Lower leg skin (tissue), 4 donors: Measurements from ENCODE around the gene STXBP1. TPM values are rescaled to one million over a fixed set of nuclear protein-coding genes. Genes with fewer than 3 reads are reported as not detected.

ENCODE experiments used
- DNase-seq, 2 donors: peaks; one replicate each; pipeline ENCODE4 v3.0.0-alpha.2; 2019; ENCODE audit warnings: low spot score in 2 of 2
- H3K4me3 ChIP-seq: fragments of 200-600 bp; sonication (generic); 2 replicates; pipeline ENCODE4 v1.5.1; 2017; ENCODE audit warnings: mild to moderate bottlenecking, low read depth; ENCODE audit not compliant: poor library complexity, severe bottlenecking
- POLR2A ChIP-seq, 2 donors: fragments of 450-650 bp; IDR thresholded peaks; one replicate each; pipeline ENCODE4 v1.6.1; 2016 to 2017; ENCODE audit warnings: antibody characterized with exemption in 2 of 2, mild to moderate bottlenecking in 1 of 2, moderate library complexity in 1 of 2
- WGBS, 2 donors: methylation state at CpG; one replicate each; pipeline ENCODE4 v1.1.5; 2018; 5-methylcytosine and 5-hydroxymethylcytosine counted together
- intact Hi-C: fragments of 100-400 bp; cut with DNase I; formaldehyde crosslinking; loops from one replicate; pipeline ENCODE4 v1.15.0; 2023; ENCODE audit warnings: low total_unique reads
- total RNA-seq, 4 donors: library from RNA; depleted of rRNA; stranded (reverse); fragments of >200 nt; gene quantifications; one replicate each; pipeline ENCODE4 v1.1.0, GENCODE V29; 2016
- TF ChIP-seq, protein P1 (sequence below), 3 donors: fragments of 450-650 bp; IDR thresholded peaks; one replicate each; pipeline ENCODE4 v1.5.1; 2016; ENCODE audit warnings: antibody characterized with exemption in 3 of 3, mild to moderate bottlenecking in 3 of 3, moderate library complexity in 2 of 3

Gene STXBP1
- total RNA-seq, 4 donors from 2014 or later = 17.4 to 66.8 (median 30.5) TPM

DNA sequence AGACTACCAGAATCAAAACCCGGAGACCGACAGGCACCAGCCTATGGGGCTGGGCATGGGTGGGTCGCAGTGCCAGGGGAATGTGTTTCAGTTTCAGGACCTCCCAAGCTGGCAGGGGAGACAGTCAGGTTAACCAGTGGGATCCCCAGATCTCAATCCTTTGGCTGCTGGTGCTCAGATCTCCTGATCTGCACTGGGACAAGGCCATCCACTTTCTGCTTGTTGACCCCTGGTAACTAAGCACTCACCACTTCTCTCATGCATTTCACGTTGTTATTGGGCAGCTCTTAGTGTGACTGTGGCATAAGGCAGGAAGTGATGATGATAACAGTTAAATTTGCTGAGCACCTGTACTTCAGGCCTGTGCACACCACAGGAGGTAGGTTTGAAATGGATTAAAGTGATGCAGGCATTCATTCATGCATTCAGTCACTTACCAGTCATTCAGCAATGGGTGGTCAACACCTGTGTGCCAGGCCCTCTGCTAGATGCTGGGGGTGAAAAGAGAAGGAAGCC lies 42.1 kb upstream of the STXBP1 start:
- no peak overlapping the region for H3K4me3 ChIP-seq
- intact Hi-C loops = no loop called here
- no peak for TF ChIP-seq POLR2A (IDR thresholded peaks at IDR 0.05)
- TF ChIP-seq, protein P1, sequence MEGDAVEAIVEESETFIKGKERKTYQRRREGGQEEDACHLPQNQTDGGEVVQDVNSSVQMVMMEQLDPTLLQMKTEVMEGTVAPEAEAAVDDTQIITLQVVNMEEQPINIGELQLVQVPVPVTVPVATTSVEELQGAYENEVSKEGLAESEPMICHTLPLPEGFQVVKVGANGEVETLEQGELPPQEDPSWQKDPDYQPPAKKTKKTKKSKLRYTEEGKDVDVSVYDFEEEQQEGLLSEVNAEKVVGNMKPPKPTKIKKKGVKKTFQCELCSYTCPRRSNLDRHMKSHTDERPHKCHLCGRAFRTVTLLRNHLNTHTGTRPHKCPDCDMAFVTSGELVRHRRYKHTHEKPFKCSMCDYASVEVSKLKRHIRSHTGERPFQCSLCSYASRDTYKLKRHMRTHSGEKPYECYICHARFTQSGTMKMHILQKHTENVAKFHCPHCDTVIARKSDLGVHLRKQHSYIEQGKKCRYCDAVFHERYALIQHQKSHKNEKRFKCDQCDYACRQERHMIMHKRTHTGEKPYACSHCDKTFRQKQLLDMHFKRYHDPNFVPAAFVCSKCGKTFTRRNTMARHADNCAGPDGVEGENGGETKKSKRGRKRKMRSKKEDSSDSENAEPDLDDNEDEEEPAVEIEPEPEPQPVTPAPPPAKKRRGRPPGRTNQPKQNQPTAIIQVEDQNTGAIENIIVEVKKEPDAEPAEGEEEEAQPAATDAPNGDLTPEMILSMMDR (IDR thresholded peaks at IDR 0.05) = no peak
- 13 to 14% methylated on average over 4 of the region's 4 CpGs for WGBS, 2 donors
- no peak for DNase-seq

DNA sequence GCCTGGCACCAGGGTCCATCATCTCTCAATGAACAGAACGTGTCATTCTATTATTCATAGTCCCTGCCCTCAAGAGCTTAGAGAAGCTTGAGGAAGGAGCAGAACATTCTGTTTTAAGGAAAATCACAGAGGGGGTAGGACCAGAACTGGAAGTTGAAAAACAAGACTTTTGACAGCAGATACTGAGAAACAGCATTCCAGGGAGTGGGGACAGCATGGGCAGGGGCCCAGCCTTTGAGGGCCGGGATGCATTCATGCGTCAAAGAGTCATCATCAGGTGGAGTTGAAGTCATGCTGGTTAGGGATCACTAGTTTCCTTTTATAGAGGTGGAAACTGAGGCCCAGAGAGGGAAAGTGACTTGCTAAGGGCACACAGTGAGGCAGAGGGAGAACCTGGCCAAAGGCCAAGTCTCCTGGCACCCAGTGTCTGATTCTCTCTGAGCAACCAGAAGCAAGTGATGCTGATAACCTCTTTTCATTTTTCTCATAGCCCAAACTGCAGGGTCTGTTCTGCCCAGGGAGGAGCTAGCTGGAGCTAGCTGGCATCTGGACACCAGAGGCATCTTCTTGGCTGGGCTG lies 41.5 kb upstream of the STXBP1 start:
- 67 to 73% methylated on average over 3 of the region's 3 CpGs for WGBS, 2 donors
- H3K4me3 ChIP-seq = no peak overlapping the region
- intact Hi-C loops = no loop called here
- no peak for TF ChIP-seq POLR2A (IDR thresholded peaks at IDR 0.05)
- TF ChIP-seq, protein P1 (IDR thresholded peaks at IDR 0.05) = no peak
- no peak for DNase-seq

DNA sequence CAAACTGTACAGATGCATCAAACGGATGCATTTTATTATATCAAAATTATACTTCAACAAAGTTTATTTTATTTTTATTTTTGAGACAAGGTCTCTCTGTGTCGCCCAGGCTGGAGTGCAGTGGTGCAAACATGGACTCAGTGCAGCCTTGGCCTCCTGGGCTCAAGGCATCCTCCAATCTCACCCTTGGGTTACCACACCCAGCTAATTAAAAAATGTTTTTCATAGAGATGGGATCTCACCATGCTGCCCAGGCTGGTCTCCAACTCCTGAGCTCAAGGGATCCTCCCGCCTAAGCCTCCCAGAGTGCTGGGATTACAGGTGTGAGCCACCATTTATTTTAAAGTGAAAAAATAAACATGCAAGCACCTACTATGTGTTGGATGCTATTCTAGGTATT lies 40.1 kb upstream of the STXBP1 start:
- no peak for DNase-seq
- TF ChIP-seq POLR2A (IDR thresholded peaks at IDR 0.05) = no peak
- TF ChIP-seq, protein P1 (IDR thresholded peaks at IDR 0.05) = no peak
- WGBS, 2 donors = 86 to 88% methylated on average over 3 of the region's 3 CpGs

GRCh38 chr9:127572961-127573721 lies 38.9 kb upstream of the STXBP1 start:
- DNase-seq = no peak
- intact Hi-C loops = no loop called here
- WGBS, 2 donors = 73 to 80% methylated on average over 9 of the region's 9 CpGs
- TF ChIP-seq, protein P1 (IDR thresholded peaks at IDR 0.05) = no peak
- TF ChIP-seq POLR2A (IDR thresholded peaks at IDR 0.05) = no peak
- H3K4me3 ChIP-seq = no peak overlapping the region

More for the DNA sequence above, 40.1 kb upstream of the STXBP1 start:
- H3K4me3 ChIP-seq = no peak overlapping the region
- intact Hi-C loops = no loop called here

DNA sequence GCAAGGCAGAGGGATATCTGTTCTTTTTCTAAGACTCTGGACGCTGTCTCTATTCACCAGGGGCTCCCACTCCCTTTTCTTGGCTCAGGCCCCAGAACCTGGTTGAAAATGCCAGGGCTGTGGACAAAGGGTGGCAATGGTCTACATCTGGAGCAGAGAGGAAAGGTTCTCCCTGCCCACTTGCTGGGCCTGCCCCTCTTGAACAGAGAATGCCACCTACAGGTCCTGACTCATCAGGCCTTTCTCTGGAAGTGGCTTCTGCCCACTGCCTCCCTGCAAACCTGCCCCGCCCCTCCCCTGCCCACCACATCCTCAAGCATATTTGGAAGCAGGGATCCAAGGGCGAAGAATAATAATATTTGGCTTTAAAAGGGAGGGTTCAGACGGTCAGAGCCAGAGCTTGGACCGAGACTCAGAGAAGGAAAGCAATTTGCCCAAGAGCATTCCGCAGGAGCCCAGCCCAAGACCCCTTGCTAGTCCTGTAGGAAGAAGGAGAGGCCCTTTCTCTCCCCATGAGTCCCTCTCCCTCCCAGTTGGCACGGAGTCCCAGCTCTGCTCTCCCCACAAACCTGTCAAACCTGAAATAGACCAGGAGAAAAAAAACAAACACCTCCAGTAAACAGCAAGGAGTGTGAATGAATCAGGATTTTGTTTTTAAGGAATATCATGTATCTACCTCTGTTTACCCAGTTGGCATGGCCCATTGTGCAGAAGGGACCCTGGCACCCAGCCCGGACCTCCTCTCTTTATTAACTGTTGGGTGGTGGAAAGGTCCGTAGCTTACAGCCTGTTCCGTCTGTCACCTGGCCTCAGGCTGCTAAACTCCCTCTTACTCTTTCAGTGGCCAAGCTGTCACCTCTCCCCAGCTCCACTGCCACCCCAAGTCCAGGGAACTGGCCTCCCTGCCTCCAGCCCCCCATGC lies 37.7 kb upstream of the STXBP1 start:
- no peak overlapping the region for H3K4me3 ChIP-seq
- intact Hi-C loops = no loop called here
- no peak for DNase-seq
- WGBS, 2 donors = 24 to 30% methylated on average over 10 of the region's 10 CpGs
- TF ChIP-seq, protein P1 (IDR thresholded peaks at IDR 0.05) = no peak
- no peak for TF ChIP-seq POLR2A (IDR thresholded peaks at IDR 0.05)
